NCI-H748 (cell line): ENCODE measurements around the gene NFAT5.
A peak's percentile ranks its signal among the peaks of the same experiment; 100 is the strongest.

Experiments
- DNase-seq: peaks from one replicate; lab custom pipeline; 2025; ENCODE audit not compliant: unreplicated experiment; lab: John Stamatoyannopoulos, UW

The NFAT5 gene

GRCh38 chr16:69701452-69701851, 135.7 kb downstream of the NFAT5 start:
- no peak for DNase-seq

DNA sequence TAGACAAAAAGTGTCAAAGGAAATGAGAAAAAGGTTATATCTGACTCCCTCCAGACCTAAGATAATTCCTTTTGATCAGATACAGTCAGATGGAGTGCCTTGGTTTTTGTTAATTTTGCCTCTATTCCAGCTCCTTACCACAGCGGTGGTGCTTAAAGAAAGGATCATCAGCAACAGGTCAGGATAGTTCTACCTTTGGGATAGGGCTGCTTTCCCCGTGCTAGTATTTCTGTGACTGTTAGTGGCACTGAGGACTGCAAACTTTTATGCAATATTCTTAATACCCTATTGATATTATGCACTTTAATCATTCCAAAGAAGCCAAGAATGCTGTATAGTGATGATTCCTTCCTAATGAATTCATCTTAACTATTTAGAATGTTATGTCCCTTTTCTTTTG, 136.1 kb downstream of the NFAT5 start:
- no peak for DNase-seq

GRCh38 chr16:69703638-69704037, 137.9 kb downstream of the NFAT5 start:
- DNase-seq: no peak

GRCh38 chr16:69706256-69706974, 140.6 kb downstream of the NFAT5 start:
- no peak for DNase-seq

- DNase-seq: no peak
These were observed 141.2 kb downstream of the NFAT5 start for GRCh38 chr16:69706975-69707340.

DNA sequence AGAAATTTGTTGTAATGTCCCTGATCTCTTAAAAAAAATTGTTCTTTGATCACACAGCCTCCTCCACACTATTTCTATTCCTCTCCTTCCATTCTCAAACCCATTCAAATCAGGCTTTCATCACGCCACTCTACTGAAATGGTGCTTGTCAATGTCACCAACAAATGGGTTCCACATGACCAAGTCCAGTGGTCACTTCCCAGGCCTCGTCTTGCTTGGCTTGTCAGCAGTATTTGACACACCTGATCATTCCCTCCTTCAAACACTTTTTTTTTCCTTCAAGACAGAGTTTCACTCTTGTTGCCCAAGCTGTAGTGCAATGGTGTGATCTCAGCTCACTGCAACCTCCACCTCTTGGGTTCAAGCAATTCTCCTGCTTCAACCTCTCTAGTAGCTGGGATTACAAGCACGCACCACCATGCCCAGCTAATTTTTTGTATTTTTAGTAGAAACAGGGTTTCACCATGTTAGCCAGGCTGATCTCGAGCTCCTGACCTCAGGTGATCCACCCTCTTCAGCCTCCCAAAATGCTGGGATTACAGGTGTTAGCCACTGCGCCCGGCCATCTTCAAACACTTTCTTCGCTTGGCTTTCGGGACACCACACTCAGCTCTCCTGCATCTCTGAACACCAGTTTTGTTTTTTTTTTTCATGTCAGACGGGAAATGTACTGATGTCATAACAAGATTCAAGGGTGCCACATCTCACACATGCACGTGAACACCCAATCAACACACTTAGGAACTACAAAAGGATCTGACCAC, 142.3 kb downstream of the NFAT5 start:
- DNase-seq: no peak

GRCh38 chr16:69709456-69710084, 143.8 kb downstream of the NFAT5 start:
- peak; percentile 51 for DNase-seq

DNA sequence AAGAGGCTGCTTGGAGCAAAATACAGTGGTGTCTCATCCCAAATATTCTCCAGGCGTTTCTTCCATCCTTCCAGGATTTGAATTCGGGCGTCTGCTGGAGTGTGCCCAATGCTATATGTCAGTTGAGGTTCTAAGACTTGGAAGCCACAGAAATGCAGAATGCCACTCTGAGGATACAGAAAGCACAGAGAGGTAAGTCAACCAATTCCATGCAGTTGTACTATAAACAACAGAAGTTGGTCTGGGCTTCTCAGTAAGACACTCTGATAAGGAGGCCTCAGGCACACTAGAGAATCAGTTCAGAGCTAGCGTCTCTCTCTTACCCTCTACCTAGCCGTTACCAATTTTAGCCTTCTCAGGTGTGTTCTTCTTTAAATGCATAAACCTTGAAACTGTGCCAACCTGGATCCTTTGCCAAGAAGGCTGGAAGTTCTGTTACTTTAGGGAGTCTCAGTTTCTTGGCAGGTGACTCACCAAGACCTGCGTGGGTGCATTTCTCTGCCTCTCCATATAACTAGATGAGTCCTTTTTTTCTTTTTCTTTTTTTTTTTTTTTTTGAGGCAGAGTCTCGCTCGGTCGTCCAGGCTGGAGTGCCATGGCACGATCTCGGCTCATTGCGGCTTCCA, 145.5 kb downstream of the NFAT5 start:
- DNase-seq: no peak

DNA sequence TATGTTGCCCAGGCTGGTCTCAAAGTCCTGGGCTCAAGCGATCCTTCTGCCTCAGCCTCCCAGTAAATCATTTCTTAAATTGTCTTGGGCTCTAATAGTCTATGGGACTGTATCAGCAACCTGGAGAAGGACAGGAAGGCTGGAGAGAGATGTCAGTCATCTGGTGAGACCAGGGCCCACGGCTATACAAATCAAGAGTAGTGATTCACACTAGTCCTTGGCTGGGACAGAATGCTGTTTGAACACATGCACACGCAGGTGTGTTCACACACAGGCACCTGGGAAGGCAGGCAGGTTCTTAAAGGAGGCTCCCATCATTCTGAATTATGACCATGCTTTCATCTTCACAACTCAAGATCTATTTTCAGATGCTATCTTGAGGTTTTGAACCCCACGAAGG, 146.5 kb downstream of the NFAT5 start:
- no peak for DNase-seq

DNA sequence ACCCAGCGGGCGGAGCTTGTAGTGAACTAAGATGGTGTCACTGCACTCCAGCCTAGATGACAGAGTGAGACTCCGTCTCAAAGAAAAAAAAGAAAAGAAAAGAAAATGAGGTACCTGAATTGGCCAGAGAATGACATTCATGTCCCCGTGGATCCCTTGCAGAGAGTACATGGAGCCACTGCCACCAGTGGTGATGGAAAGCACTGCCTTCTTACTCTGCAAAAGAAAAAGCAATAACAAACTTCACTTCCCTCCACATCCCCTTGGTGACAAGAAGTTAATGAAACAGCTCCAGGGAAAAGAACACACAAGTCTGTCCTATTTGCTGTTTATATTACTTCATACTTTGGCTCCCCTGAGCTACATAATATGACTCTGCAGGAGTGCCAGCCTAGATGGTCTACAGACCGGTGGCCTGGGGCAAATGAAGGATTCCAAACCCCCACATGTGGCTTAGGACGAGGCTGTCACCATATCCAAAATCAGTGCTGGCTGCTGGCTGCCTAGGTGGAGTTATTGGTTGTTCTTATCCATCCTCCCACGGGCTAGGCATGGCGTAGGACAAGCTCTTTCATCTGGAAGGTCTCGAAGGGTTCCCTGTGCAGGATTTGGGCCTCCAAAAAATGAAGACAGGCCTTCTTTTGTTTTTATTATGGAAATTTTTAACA, 147.3 kb downstream of the NFAT5 start:
- DNase-seq: no peak

DNA sequence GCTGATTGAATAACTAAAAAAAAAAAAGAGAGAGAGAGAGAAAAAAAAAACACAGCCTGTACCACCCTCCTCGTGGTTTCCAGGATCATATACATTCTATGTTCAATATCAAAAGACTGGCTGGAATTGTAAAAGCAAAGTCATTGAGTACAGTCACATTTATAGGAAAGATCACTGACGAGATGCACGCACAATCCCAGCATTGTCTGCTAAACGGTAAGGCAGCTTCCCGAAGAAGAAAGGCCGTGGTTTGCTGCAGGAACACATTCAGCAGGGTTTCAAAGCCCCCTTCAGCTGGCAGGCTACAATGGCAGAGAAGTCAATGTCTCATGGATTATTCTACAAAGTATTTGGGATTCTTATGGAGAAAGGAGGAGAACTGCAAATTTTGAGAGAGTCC, 151.3 kb downstream of the NFAT5 start:
- no peak for DNase-seq

- no peak for DNase-seq
These were observed 152.5 kb downstream of the NFAT5 start for GRCh38 chr16:69718111-69718764.

DNA sequence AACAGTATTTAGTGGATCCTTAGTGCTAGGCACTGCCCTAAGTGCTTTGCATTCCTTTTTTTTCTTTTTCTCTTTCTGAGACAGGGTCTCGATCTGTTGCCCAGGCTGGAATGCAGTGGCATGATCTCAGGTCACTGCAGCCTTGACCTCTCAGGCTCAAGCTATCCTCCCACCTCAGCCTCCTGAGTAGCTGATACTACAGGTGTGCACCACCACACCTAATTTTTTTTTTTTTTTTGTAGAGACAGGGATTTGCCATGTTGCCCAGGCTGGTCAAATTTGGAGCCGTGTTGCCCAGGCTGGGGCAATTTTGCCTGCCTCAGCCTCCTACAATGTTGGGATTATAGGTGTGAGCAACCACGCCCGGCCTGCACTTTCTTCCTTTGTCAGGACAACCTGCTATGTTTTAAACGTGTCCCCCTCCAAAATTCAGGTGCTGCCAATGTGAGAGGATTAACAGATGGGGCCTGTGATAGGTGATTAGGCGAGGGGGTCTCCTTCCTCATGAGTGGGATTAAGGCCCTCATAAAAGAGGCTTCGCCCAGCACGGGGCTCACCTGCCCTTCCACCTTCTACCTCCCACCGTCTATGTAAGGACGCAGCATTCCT, 155.2 kb downstream of the NFAT5 start:
- no peak for DNase-seq

DNA sequence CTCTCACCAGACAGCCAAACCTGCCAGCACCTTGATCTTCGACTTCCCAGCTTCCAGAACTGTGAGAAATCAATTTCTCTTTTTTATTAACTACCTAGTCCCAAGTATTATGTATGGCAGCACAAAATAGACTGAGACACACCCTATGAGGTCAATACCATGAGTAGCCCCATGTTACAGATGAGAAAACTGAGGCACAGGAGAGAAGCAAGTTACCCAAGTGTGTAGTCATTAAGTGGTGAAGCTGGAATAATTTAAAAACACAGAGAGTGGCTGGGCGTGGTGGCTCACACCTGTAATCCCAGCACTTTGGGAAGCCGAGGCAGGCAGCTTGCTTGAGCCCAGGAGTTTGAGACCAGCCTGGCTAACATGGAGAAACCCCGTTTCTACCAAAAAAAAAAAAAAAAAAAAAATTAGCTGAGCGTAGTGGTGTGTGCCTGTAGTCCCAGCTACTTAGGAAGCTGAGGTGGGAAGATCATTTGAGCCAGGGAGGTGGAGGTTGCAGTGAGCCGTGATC, 155.7 kb downstream of the NFAT5 start:
- no peak for DNase-seq

- no peak for DNase-seq
These were observed 158.7 kb downstream of the NFAT5 start for GRCh38 chr16:69724414-69724873.

DNA sequence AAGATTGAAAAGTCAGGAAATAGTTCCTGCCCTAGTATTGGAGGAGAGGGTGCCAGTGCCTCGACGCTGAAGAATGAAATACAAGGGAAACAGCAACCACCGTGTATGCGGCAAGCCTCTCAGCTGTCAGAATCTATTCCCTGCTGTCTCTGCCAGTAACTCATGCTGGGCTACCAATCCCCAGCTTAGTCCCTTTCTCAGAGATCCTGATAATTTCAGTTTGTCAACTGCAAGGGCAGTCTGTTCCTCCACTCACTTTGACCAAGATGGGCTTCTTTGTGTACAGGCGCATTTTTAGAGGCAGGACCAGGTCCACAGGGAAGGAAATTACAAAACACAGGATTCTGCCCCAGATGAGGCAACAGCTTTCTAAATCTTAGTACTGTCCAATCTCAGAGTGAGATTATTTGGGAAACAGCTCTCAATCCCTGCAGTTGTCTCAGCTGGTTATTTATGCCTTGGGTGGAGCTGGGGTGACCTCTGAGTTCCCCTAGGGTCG, 159.3 kb downstream of the NFAT5 start:
- DNase-seq: no peak

DNA sequence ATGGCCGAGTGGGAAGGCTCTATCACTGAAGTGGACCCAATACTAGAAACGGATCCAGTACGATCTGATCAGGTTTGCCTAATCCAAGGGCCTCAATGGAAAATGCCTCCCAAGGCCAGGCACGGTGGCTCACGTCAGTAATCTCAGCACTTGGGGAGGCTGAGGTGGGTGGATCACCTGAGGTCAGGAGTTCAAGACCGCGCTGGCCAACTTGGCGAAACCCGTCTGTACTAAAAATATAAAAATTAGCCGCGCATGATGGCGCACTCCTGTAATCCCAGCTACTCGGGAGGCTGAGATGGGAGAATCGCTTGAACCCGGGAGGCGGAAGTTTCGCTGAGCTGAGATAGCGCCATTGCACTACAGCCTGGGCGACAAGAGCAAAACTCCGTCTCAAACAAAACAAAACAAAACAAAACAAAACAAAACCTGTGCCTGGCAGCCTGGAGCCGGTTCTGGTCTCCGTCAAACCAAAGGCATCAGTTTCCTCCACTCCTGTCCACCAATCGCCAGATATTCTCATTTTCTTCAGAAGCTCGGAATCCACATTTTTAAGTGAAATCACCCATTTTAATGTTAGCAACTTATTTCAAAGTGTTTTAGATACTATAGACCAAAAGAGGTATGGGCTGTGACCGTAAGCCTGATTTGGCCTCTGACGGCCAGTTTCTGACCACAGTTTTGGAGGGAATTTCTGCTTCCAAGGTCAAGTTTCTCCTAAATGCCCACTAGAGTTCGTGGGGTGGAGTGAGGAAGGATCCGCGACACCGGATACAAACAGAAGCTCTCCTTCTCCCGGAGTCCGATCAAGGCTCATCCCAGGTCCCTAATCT, 159.9 kb downstream of the NFAT5 start:
- DNase-seq: no peak

GRCh38 chr16:69726313-69727060, 160.7 kb downstream of the NFAT5 start, which contains the start of gene NQO1:
Gene NQO1 (minus strand): TSS chr16:69726560. CDS start chr16:69726439, 121 bp downstream.
- DNase-seq: peak; percentile 92
